HG03045 (cell line): Measurements from ENCODE around the gene MOB3A.
A peak's percentile ranks its signal among the peaks of the same experiment; 100 is the strongest.
"Not testable (repeated sequence)": the region's sequence is repeated elsewhere in the genome, so short reads cannot be mapped to it uniquely, and the experiment has no call there.

Source experiments
- ATAC-seq: cut with Tn5 transposase; IDR thresholded peaks from one replicate; pipeline ENCODE4 v1.9.1; 2021; ENCODE audit warnings: mild to moderate bottlenecking, moderate library complexity; ENCODE audit not compliant: unreplicated experiment

MOB3A gene

DNA sequence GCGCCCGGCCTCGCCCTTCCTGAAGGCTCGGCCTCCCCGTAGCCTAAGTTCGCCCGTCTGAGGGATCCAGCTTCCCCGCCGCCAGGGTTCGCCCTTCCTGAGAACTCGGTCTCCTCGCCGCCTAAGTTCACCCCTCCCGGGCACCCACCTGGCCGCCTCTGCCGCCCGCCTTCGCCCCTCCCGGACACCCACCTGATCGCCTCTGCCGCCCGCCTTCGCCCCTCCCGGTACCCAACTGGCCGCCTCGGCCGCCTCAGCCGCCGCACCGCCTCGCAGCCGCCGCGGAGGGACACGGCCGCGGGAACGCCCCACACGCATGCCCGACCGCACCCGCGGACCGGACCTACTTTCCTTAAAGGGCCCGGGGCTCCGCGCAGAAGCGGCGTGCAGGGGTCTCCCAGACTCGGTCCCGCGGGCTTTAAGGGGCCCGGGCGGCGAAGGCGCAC lies at the start of gene MOB3A:
TSS of gene MOB3A (minus strand) at position 293 of the 446 bp plus-strand sequence. CDS start 17,766 bp downstream, outside the sequence.
- ATAC-seq, result peak; percentile 25

DNA sequence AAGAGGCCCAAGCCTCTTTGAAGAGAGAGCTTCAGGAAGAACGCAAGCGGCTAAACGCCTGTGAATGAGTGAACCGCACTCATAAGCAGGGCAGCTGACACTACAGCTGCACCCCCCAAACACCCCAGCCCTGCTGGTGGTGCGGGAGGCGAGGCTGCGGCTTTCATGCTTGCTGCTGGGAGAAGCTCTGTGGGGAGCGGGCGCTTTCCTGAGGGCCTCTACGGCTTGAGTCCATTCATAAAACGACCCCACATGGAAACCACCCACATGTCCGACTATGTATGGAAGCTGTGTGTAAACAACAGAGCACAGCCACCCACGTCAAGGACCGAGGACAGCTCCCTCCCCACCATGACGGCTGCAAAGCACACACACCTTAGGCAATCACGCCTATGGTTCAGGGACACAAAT lies 49.7 kb upstream of the MOB3A start:
- no peak for ATAC-seq

DNA sequence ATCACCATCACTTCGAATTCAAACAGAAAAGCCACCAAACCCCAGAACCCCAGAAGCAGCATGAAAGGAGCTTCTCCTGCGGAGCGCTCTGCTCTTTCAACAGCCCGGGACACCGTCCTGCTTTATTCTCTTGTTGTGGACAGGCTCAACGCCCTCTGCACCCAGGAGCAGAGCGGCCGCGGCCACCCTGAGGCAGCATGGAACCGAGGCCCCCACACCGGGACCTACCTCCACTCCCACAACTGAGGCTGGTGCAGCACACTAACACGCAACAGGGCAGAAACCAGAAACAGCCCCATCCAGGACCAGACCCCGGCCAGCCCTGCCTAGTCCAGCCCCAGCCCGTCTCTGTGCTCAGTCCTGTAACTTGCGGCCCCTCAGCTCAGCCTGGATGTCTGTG lies 48.1 kb upstream of the MOB3A start:
- no peak for ATAC-seq

DNA sequence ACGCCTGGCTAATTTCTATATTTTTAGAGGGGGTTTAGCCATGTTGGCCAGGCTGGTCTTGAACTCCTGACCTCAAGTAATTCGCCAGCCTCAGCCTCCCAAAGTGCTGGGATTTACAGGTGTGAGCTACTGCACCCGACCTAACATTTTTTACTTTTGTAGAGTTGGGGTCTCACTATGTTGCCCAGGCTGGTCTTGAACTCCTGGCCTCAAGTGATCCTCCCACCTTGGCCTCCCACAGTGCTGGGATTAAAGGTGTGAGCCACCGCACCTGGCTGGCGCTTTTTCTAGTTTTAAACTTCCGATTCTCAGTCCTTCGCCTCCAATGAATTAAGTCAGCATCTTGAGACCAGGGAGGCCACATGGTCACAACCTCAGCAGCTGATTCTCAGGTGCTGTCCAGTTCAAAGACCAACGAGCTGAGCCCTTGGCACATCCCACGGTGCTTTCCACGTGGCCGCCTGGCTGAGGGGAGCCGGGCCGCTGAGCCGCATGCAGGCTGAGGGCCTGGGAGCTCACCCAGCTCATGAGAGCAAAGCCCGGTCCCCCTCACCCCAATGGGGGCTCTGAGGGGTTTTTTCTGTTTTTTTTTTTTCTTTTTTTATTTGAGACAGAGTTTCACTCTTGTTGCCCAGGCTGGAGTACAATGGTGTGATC lies 46.2 kb upstream of the MOB3A start:
- ATAC-seq, result no peak

DNA sequence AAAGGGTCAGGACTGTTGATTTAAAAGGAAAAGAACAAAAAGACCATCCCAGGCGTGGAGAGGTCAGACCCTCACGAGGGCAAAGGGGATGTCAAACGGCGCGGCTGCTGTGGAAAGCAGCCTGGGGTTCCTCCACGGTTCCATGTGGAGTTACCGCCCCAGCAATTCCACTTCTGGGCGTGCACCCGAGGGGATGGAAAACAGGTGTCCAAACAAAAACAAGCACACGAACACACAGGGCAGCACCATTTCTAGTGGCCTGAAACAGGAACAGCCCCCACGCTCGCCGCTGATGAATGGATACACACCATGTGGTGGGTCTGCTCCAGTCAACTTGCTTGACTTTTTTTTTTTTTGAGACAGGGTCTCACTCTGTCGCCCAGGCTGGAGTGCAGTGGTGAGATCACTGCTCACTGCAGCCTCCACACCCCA lies 44.0 kb upstream of the MOB3A start:
- ATAC-seq, result no peak

DNA sequence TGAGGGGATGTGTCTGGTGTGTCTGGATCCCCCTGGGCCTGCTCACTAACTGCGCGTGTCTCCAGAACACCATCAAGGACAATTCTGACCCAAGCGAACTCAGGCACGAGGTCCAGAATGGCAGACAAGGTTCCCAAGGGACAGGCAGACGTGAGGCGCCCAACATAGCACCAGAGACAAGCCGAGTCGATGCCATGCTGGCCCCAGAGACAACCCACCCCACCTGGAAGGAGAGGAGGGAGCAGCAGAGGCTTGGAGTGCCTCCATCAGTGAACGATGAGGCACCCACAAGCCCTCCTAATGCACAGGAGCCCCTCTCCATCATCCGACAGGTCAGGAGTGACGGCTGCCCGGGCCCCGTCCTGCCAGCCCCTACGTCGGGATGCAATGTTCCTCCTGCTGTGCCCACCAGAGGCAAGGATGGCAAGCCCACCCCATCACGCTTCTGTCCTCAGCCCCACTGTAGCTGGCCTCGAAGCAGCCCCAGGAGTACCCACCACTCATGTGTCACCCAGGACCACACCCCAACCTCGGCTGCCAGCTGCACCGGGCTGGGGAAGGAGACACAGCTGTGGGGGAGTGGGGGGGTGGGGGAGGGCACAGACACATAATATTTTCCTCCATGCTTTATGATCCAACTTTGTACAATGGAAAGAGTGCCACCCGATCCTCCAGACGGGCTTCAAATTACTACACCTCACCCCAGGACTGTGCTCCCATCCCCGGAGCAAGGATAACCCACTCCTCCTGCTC lies 43.4 kb upstream of the MOB3A start:
- ATAC-seq, result no peak

DNA sequence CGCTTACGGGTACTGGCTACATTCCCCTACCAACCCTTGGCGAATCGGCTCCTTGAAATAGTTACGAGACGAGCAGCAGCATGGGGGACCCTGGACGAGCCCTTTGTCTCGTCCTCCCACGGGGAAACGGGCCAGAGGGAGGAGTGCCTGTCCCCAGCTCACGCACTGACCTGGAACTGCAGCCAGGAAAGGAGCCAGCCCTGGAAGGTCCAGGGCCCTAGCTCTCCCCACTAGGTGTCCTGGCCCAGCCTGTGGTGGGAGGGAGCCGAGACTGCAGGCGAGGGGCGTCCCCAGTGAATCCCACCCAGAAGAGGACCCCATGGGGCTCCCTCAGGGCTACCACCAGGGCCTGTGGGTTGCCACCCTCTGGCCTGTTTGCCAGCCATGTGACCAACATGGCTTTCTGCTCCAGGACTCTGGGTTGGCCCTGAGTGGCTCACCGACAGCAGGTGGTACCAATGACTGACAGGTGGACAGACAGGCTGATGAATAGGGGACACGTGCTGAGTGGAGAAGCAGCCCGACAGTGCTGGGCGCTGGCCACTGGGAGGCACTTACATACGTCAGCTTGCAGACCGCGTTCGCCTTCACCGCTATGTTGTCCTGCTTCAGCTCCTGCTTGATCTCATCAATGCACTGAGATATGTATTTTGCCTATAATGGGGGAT lies 42.1 kb upstream of the MOB3A start:
- ATAC-seq, result no peak

DNA sequence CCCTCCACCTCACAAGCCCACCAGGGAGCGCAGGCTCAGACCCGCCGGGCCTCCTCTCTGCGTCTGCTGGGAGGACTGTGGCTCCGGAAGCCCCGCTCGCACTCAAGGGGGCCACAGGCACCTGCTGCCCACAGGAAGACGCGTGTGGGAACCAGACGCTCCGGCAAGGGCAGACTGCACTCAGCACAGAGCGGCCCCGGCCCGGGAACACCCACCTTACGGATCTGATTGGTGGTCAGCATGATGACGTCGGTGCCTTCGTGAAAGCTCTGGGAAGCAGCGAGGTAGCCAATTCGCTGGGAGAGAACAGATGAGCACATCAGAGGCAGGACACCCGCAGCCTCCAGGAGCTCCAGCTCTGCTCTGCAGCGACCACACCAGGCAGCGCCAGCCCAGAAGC lies 40.7 kb upstream of the MOB3A start:
- no peak for ATAC-seq

DNA sequence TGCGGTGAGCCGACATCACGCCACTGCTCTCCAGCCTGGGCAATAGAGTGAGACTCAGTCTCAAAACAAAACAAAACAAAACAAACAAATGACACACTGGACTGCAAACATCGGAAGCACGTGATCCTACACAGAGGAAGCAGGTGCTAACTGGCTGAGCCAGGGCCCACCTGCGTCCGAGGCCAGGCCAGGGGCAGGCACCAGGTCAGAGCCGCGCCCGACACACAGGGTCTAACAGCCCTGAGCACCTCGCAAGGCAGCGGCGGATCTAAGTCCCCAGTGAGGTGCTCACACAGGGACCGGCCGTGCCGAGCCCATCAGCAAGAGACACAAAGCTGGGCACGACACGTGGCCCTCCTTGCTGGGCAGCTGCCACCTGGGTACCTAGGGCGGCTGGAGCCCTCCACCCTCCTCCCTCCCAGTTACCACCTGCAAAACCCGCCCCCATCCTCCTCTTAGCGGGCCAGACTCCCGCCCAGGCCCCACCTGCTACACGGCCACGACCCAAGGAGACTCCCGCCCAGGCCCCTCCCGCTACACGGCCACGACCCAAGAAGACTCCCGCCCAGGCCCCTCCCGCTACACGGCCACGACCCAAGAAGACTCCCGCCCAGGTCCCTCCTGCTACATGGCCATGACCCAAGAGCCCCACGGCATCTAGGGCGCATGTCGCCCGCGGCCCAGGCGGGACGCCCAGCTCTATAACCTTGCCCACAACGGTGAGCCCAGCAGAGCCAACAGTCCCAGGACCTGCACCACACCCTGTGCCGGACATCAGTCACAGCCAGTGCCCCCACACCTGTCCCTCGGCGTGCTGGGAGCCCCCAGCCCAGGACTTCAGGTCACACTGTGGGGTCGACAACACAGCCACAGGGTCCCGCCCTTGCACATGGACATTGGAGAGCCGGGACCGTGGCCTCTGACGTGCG lies 39.6 kb upstream of the MOB3A start:
- ATAC-seq, result no peak

DNA sequence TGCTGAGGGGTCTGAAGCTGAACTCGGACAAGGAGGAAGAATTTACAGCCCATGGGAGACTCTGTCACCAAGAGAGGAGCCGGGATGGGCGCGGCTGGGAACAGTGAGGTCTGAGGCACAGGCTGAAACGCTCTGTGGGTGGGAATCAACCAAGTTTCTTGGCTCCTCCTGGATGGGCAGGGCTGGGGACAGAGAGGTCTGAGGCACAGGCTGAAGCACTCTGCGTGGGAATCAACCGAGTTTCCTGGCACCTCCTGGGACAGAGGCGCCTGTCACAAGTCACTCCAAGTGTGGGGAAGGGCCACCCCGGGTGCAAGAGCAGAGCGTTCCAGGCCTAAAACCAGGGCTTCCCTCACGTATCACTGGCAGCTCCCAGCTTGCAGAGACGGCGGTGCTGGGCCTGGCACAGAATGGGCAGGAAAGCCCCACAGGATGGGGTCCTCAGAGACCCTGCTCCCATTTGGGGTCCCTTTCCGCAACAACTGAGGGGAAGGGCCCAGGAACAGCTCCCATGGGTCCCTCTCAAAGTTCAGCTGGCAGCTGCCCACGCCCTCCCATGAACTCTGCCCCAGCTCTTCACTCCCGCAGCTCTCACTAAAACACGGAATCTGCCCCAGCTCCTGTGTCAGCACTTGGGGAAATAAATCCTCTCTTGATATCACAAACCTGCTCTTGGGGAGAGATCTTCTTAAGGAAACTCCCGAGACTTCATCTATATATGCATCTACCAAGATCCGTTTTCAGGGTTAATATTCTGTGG lies 36.8 kb upstream of the MOB3A start:
- ATAC-seq, result no peak

DNA sequence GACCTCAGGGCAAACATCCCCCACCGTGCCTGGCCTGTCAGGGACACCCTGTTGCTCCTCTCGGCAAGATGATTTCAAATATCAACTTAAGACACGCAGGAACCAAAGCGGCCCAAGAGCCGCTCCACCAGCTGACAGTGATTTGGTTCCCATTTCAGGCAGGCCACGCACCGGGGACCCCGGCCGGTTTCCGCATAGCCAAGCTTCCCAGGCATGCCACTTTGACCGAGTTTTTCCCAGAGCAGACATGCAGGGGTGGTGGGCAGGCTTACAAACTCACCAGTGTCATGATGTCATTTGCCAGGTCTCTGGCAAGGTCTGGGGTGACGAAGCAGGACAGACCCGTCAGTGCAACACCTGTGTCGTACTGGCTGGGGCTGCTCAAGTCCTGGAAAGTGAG lies 36.1 kb upstream of the MOB3A start:
- no peak for ATAC-seq

DNA sequence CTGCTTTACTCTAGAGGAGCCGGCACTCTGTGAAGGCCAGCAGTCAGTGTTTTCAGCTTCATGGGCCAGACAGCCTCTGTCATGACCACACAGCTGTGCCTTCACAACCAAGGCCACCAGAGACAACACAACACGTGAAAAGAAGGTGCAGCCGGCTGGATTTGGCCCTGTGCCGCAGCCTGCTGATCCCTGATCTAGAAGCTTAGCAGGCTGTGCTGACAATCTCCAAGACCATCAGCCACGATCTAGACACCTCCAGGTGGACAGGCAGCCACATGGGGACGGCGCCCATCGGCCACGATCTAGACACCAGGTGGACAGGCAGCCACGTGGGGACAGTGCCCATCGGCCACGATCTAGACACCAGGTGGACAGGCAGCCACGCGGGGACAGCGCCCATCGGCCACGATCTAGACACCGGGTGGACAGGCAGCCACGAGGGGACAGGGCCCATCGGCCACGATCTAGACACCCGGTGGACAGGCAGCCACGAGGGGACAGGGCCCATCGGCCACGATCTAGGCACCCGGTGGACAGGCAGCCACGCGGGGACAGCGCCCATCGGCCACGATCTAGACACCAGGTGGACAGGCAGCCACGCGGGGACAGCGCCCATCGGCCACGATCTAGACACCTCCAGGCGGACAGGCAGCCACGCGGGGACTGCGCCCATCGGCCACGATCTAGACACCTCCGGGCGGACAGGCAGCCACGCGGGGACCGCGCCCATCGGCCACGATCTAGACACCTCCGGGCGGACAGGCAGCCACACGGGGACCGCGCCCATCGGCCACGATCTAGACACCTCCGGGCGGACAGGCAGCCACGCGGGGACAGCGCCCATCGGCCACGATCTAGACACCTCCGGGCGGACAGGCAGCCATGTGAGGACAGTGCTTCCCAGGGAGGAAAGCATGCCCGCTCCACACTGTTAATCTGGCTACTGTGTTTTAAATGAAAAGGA lies 35.2 kb upstream of the MOB3A start:
- ATAC-seq, result not testable (repeated sequence)

DNA sequence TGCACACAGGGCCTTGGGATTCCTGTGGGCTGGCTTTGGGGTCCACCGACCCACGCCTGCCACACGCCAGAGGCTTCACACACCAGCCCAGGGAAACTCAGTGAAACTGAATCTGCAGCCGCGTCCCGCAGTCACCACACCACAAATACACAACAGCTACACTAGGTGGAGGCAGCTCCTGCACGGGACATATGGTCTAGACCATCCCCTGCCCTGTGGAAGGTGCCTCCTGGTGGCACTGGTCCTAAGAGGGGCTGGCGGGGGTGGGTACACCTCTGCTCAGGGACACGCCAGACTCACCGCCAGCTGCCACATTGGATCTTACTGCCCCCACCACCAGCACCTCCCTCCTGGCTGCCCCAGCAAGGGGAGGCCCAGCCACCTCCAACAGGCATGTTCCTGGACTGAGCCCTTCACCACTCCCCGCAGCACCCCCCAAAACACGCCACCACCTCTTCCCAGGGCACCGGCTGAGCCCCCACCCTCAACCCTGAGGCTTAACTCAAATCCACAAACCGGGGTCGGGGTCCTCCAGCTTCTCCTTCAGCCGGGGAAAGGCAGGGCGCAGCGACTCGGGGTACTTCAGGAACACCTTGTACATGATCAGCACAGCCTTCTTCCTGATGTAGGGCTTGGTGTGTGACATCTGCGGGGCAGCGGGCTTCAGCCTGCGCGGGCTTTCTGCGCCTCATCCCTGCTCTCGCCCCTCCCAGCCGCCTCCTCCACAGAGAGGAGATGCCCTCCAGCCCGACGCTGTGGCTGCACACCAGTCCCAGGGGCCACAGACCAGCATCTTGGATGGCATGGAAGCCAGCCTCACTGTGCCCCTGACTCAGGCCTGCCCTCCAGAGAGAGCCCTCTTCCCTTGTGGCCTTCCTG lies 34.0 kb upstream of the MOB3A start:
- no peak for ATAC-seq

DNA sequence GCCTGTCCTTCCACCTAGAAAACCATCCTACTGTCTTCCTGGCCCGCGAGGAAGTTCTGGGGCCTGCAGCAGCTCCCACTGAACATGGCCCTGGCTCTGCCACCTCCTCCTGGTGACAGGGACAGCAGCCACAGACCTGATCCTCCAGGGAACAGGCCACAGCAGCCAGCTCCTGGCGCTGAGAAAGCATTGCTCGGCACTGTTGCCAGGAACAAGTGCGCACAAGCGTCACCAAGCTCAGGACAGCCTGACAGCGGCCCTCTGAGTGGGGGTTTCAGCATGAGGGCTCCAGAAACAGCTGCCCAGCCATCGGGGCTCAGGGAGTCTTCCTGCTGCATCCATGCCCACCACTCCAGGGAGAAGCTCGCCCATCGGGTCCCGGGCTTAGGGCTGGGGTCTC lies 33.4 kb upstream of the MOB3A start:
- no peak for ATAC-seq

DNA sequence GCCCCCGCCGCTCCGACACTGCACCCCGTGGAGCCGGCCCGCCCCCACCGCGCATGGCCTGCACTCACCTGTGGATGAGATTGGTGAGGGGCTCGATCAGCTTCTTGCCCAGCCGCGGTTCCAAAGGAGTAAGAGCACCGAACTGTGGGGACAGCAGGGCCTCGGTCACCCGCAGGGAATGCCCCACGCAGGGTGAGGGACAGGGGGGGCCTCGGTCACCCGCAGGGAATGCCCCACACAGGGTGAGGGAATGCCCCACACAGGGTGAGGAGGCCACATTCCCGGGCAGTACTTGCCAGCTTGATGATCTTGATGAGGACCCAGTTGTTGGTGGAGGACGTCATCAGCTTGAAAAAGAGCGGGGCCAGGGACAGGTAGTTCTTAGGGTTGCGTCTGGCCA lies 32.9 kb upstream of the MOB3A start:
- ATAC-seq, result no peak

DNA sequence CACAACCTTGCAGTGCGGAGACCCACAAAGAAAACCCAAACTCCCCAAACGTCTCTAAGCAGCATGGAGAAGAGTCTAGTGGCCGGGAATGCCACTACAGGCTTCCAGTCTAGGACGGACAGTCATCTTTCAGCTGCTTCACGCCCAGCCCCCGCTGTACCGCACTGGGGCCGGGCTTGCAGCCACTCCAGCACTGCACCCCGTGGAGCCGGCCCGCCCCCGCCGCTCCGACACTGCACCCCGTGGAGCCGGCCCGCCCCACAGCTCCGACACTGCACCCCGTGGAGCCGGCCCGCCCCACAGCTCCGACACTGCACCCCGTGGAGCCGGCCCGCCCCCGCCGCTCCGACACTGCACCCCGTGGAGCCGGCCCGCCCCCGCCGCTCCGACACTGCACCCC lies 32.1 kb upstream of the MOB3A start:
- not testable (repeated sequence) for ATAC-seq

DNA sequence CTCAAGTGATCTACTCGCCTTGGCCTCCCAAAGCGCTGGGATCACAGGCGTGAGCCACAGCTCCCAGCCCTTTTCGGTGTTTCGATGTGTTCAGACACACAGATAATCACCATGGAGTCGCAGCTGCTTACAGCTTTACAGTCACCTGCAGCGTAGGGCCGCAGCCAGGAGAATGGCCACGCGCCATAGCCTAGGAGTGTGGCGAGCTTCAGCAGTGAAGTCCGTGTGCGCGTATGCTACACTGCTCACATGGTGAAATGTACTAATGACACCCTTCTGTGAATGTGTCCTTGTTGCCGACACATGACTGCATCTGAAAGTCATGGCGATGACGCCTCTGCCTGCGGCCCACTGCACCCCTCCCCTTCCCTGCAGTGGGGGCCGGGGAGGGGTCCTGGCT lies 31.6 kb upstream of the MOB3A start:
- no peak for ATAC-seq
